ENCODE data around the gene OASL. TPM values are rescaled to one million over a fixed set of nuclear protein-coding genes. Genes with fewer than 3 reads are reported as not detected.
A peak's percentile ranks its signal among the peaks of the same experiment; 100 is the strongest.

The OASL gene
- polyA plus RNA-seq, 3 donors, result 9.9 to 14.9 (median 13.4) TPM

GRCh38 chr12:121011820-121012219 lies 27.2 kb downstream of the OASL start:
- peaks cover 49 to 55% of the 10 kb centered on the region in 2 donors for H3K36me3 Mint-ChIP-seq
- TF ChIP-seq CTCF (IDR thresholded peaks at IDR 0.05), result no peak

GRCh38 chr12:121010860-121011259 lies 28.2 kb downstream of the OASL start:
- H3K36me3 Mint-ChIP-seq, result peaks cover 49 to 61% of the 10 kb centered on the region in 2 donors
- no peak overlapping the region for H3K4me3 Mint-ChIP-seq
- DNase-seq, result no peak
- TF ChIP-seq CTCF (IDR thresholded peaks at IDR 0.05), result no peak
- H3K9me3 Mint-ChIP-seq, result no peaks in the 10 kb centered on the region
- Histone ChIP-seq H3K4me3 (replicated peaks in 1 of 3; ENCODE audit: low read depth in 2 of 3, low read length in 3 of 3) (no peak overlapping the region), H3K79me2 (ENCODE audit: insufficient read depth, low read length) (peaks cover 10% of the 10 kb centered on the region), H3K27me3 (ENCODE audit: control insufficient read depth in 2 of 2, insufficient read depth in 2 of 2, low read length in 2 of 2) (no peaks in the 10 kb centered on the region), H3K27ac (ENCODE audit: low read depth in 1 of 2, low read length in 2 of 2) (no peak overlapping the region), H3K9me3 (replicated peaks in 1 of 2; ENCODE audit: control insufficient read depth in 1 of 2, insufficient read depth in 1 of 2, low read length in 2 of 2) (no peaks in the 10 kb centered on the region), H3K4me2 (replicated peaks; ENCODE audit: extremely low read depth, low read length, poor library complexity, severe bottlenecking) (no peak overlapping the region), H3K36me3 (replicated peaks in 1 of 2; ENCODE audit: control insufficient read depth in 1 of 2, insufficient read depth in 2 of 2, low read length in 2 of 2) (peaks cover 39 to 57% of the 10 kb centered on the region in 2 donors), H4K20me1 (ENCODE audit: insufficient read depth, low read length) (no peaks in the 10 kb centered on the region), H2AFZ (ENCODE audit: insufficient read depth, low read depth, low read length, poor library complexity, severe bottlenecking) (no peak overlapping the region), H3K9ac (ENCODE audit: insufficient read depth, low read length, poor library complexity, severe bottlenecking) (no peak overlapping the region), H3K4me1 (ENCODE audit: control insufficient read depth in 1 of 2, insufficient read depth in 2 of 2, low read length in 2 of 2) (peaks cover 4 to 5% of the 10 kb centered on the region in 2 donors)
- peaks cover 4% of the 10 kb centered on the region for H3K4me1 Mint-ChIP-seq
- intact Hi-C loops (cut with micrococcal nuclease), result loop anchor here in 1 of 2 donors (5.0 kb wide), 1 partner anchor 36 kb away; no protein-coding TSS in a partner anchor
- H3K27ac Mint-ChIP-seq, result peak overlapping the region in 1 of 7 donors; percentile 51
- 97% methylated on average over 3 of the region's 8 CpGs for WGBS (ENCODE audit: insufficient coverage)
- H3K27me3 Mint-ChIP-seq (ENCODE audit: low read depth in 3 of 3), result peaks cover 0 to under 1% (median 0%) of the 10 kb centered on the region in 3 donors

More at GRCh38 chr12:121011820-121012219, 27.2 kb downstream of the OASL start:
- H3K4me3 ChIP-seq (replicated peaks in 1 of 3; ENCODE audit: low read depth in 2 of 3, low read length in 3 of 3), result no peak overlapping the region
- intact Hi-C loops (cut with micrococcal nuclease), result loop anchor here in 1 of 2 donors (5.0 kb wide), 1 partner anchor 35 kb away; no protein-coding TSS in a partner anchor
- peaks cover 36 to 50% of the 10 kb centered on the region in 2 donors for H3K36me3 ChIP-seq (replicated peaks in 1 of 2; ENCODE audit: control insufficient read depth in 1 of 2, insufficient read depth in 2 of 2, low read length in 2 of 2)
- H3K79me2 ChIP-seq (ENCODE audit: insufficient read depth, low read length), result peaks cover 12% of the 10 kb centered on the region
- H3K27ac Mint-ChIP-seq, result peak overlapping the region in 2 of 7 donors; percentile 18 to 72
- peaks cover 8% of the 10 kb centered on the region for H3K4me1 Mint-ChIP-seq
- H3K4me2 ChIP-seq (replicated peaks; ENCODE audit: extremely low read depth, low read length, poor library complexity, severe bottlenecking), result no peak overlapping the region
- no peaks in the 10 kb centered on the region for H3K9me3 Mint-ChIP-seq
- peaks cover 7 to 8% of the 10 kb centered on the region in 2 donors for H3K4me1 ChIP-seq (ENCODE audit: control insufficient read depth in 1 of 2, insufficient read depth in 2 of 2, low read length in 2 of 2)
- H3K9me3 ChIP-seq (replicated peaks in 1 of 2; ENCODE audit: control insufficient read depth in 1 of 2, insufficient read depth in 1 of 2, low read length in 2 of 2), result no peaks in the 10 kb centered on the region
- H3K27me3 Mint-ChIP-seq (ENCODE audit: low read depth in 3 of 3), result no peaks in the 10 kb centered on the region
- no peaks in the 10 kb centered on the region for H3K27me3 ChIP-seq (ENCODE audit: control insufficient read depth in 2 of 2, insufficient read depth in 2 of 2, low read length in 2 of 2)
- 100% methylated on average over 4 of the region's 6 CpGs for WGBS (ENCODE audit: insufficient coverage)
- no peak overlapping the region for H2AFZ ChIP-seq (ENCODE audit: insufficient read depth, low read depth, low read length, poor library complexity, severe bottlenecking)
- H4K20me1 ChIP-seq (ENCODE audit: insufficient read depth, low read length), result no peaks in the 10 kb centered on the region
- H3K9ac ChIP-seq (ENCODE audit: insufficient read depth, low read length, poor library complexity, severe bottlenecking), result no peak overlapping the region
- DNase-seq, result no peak
- H3K27ac ChIP-seq (ENCODE audit: low read depth in 1 of 2, low read length in 2 of 2), result no peak overlapping the region
- H3K4me3 Mint-ChIP-seq, result no peak overlapping the region

Data from CD14-positive monocyte (primary cell).